Measurements from ENCODE around the gene PRSS50.
"Not testable (repeated sequence)": the region's sequence is repeated elsewhere in the genome, so short reads cannot be mapped to it uniquely, and the experiment has no call there.

The PRSS50 gene

GRCh38 chr3:46717447-46718231, at the start of gene PRSS50:
TSS of gene PRSS50 (minus strand) at chr3:46717869. CDS start at chr3:46717824, 45 bp downstream.
- DNase-seq: no peak

GRCh38 chr3:46764206-46764605, 46.5 kb upstream of the PRSS50 start:
- no peak for DNase-seq

GRCh38 chr3:46763178-46763577, 45.5 kb upstream of the PRSS50 start:
- no peak for DNase-seq

- DNase-seq: no peak
Observed at GRCh38 chr3:46759239-46760167, 41.8 kb upstream of the PRSS50 start.

GRCh38 chr3:46756642-46757041, 39.0 kb upstream of the PRSS50 start:
- DNase-seq: no peak

- no peak for DNase-seq
Observed at GRCh38 chr3:46755646-46756045, 38.0 kb upstream of the PRSS50 start.

- peak in 1 of 2 experiments; percentile 21 for DNase-seq
Observed at GRCh38 chr3:46753127-46753526, 35.5 kb upstream of the PRSS50 start.

GRCh38 chr3:46750555-46751038, 32.9 kb upstream of the PRSS50 start:
- no peak for DNase-seq

GRCh38 chr3:46749129-46749528, 31.5 kb upstream of the PRSS50 start:
- no peak for DNase-seq

- DNase-seq: no peak
Observed at GRCh38 chr3:46748170-46748569, 30.5 kb upstream of the PRSS50 start.

- no peak for DNase-seq
Observed at GRCh38 chr3:46746711-46747110, 29.0 kb upstream of the PRSS50 start.

- DNase-seq: no peak
Observed at GRCh38 chr3:46742992-46743585, 25.4 kb upstream of the PRSS50 start.

- not testable (repeated sequence) for DNase-seq
Observed at GRCh38 chr3:46739565-46739964, 21.9 kb upstream of the PRSS50 start.

- DNase-seq: no peak
Observed at GRCh38 chr3:46737329-46737731, 19.7 kb upstream of the PRSS50 start.

GRCh38 chr3:46736006-46736872, 18.6 kb upstream of the PRSS50 start:
- no peak for DNase-seq

GRCh38 chr3:46734773-46735172, 17.1 kb upstream of the PRSS50 start:
- no peak for DNase-seq

- no peak for DNase-seq
Observed at GRCh38 chr3:46733026-46733800, 15.5 kb upstream of the PRSS50 start.

GRCh38 chr3:46731795-46732194, 14.1 kb upstream of the PRSS50 start:
- no peak for DNase-seq

GRCh38 chr3:46730819-46731218, 13.2 kb upstream of the PRSS50 start:
- no peak for DNase-seq

GRCh38 chr3:46729038-46729437, 11.4 kb upstream of the PRSS50 start:
- DNase-seq: no peak

- no peak for DNase-seq
Observed at GRCh38 chr3:46725621-46726314, 8.1 kb upstream of the PRSS50 start.
